ENCODE measurements around the gene FAM13C. TPM values are rescaled to one million over a fixed set of nuclear protein-coding genes. Genes with fewer than 3 reads are reported as not detected.

The FAM13C gene
- total RNA-seq, 3 donors from 2014 or later (not counting 1 experiment from before 2014, with no cell fraction given) = not detected

- H3K36me3 ChIP-seq (ENCODE audit: control insufficient read depth, insufficient read depth, low read length) = no peaks in the 10 kb centered on the region
- no peaks in the 10 kb centered on the region for H3K36me3 Mint-ChIP-seq
- no peak overlapping the region for H3K27ac Mint-ChIP-seq
- no peak for TF ChIP-seq CTCF (IDR thresholded peaks at IDR 0.05)
- no peaks in the 10 kb centered on the region for H3K27me3 ChIP-seq (ENCODE audit: control insufficient read depth, insufficient read depth, low read length)
- no peak for ATAC-seq
- H3K9me3 ChIP-seq (ENCODE audit: control insufficient read depth, insufficient read depth, low read length) = no peaks in the 10 kb centered on the region
- H3K27ac ChIP-seq (ENCODE audit: low read length) = no peak overlapping the region
- no peak for DNase-seq
- intact Hi-C loops (cut with micrococcal nuclease) = no loop called here
- no peaks in the 10 kb centered on the region for H3K4me1 ChIP-seq (ENCODE audit: control insufficient read depth, insufficient read depth, low read length)
- H3K4me3 ChIP-seq (ENCODE audit: low read length) = no peak overlapping the region
- no peaks in the 10 kb centered on the region for H3K4me1 Mint-ChIP-seq
- H3K4me3 Mint-ChIP-seq = no peak overlapping the region
- H3K9me3 Mint-ChIP-seq = peaks cover 5 to 8% of the 10 kb centered on the region in 2 donors
- no peaks in the 10 kb centered on the region for H3K27me3 Mint-ChIP-seq (ENCODE audit: low read depth in 2 of 2)
- 79% methylated on average over 2 of the region's 2 CpGs for WGBS (ENCODE audit: insufficient coverage)
These were observed 48.1 kb downstream of the FAM13C start for GRCh38 chr10:59314268-59314667.

GRCh38 chr10:59312247-59312646, 50.1 kb downstream of the FAM13C start:
- H3K9me3 ChIP-seq (ENCODE audit: control insufficient read depth, insufficient read depth, low read length) = no peaks in the 10 kb centered on the region
- no peak overlapping the region for H3K27ac ChIP-seq (ENCODE audit: low read length)
- H3K4me3 ChIP-seq (ENCODE audit: low read length) = no peak overlapping the region
- H3K4me3 Mint-ChIP-seq = no peak overlapping the region
- ATAC-seq (no peak), DNase-seq (no peak)
- H3K4me1 ChIP-seq (ENCODE audit: control insufficient read depth, insufficient read depth, low read length) = no peaks in the 10 kb centered on the region
- WGBS (ENCODE audit: insufficient coverage) = 87% methylated on average over 2 of the region's 2 CpGs
- H3K36me3 ChIP-seq (ENCODE audit: control insufficient read depth, insufficient read depth, low read length) = no peaks in the 10 kb centered on the region
- no peaks in the 10 kb centered on the region for H3K27me3 Mint-ChIP-seq (ENCODE audit: low read depth in 2 of 2)
- no peak overlapping the region for H3K27ac Mint-ChIP-seq
- no peaks in the 10 kb centered on the region for H3K36me3 Mint-ChIP-seq
- intact Hi-C loops (cut with micrococcal nuclease) = no loop called here
- H3K27me3 ChIP-seq (ENCODE audit: control insufficient read depth, insufficient read depth, low read length) = no peaks in the 10 kb centered on the region
- H3K4me1 Mint-ChIP-seq = no peaks in the 10 kb centered on the region
- no peak for TF ChIP-seq CTCF (IDR thresholded peaks at IDR 0.05)
- peaks cover 15 to 16% of the 10 kb centered on the region in 2 donors for H3K9me3 Mint-ChIP-seq

GRCh38 chr10:59311025-59311424, 51.3 kb downstream of the FAM13C start:
- H3K4me1 Mint-ChIP-seq = no peaks in the 10 kb centered on the region
- H3K36me3 ChIP-seq (ENCODE audit: control insufficient read depth, insufficient read depth, low read length) = no peaks in the 10 kb centered on the region
- H3K27ac ChIP-seq (ENCODE audit: low read length) = no peak overlapping the region
- no peak for TF ChIP-seq CTCF (IDR thresholded peaks at IDR 0.05)
- no peaks in the 10 kb centered on the region for H3K27me3 ChIP-seq (ENCODE audit: control insufficient read depth, insufficient read depth, low read length)
- H3K4me1 ChIP-seq (ENCODE audit: control insufficient read depth, insufficient read depth, low read length) = no peaks in the 10 kb centered on the region
- no peak overlapping the region for H3K27ac Mint-ChIP-seq
- H3K36me3 Mint-ChIP-seq = no peaks in the 10 kb centered on the region
- peaks cover 15 to 18% of the 10 kb centered on the region in 2 donors for H3K9me3 Mint-ChIP-seq
- H3K4me3 Mint-ChIP-seq = no peak overlapping the region
- H3K27me3 Mint-ChIP-seq (ENCODE audit: low read depth in 2 of 2) = no peaks in the 10 kb centered on the region
- H3K4me3 ChIP-seq (ENCODE audit: low read length) = no peak overlapping the region
- intact Hi-C loops (cut with micrococcal nuclease) = no loop called here
- ATAC-seq (no peak), DNase-seq (no peak)
- H3K9me3 ChIP-seq (ENCODE audit: control insufficient read depth, insufficient read depth, low read length) = no peaks in the 10 kb centered on the region

- 88% methylated on average over 3 of the region's 3 CpGs for WGBS (ENCODE audit: insufficient coverage)
- H3K4me3 ChIP-seq (ENCODE audit: low read length) = no peak overlapping the region
- peaks cover 15 to 18% of the 10 kb centered on the region in 2 donors for H3K9me3 Mint-ChIP-seq
These were observed 51.9 kb downstream of the FAM13C start for GRCh38 chr10:59310324-59310914.

More at GRCh38 chr10:59310324-59310914, 51.9 kb downstream of the FAM13C start:
- Mint-ChIP-seq H3K27ac (no peak overlapping the region), H3K36me3 (no peaks in the 10 kb centered on the region), H3K27me3 (ENCODE audit: low read depth in 2 of 2) (no peaks in the 10 kb centered on the region), H3K4me3 (no peak overlapping the region), H3K4me1 (no peaks in the 10 kb centered on the region)
- DNase-seq = no peak
- intact Hi-C loops (cut with micrococcal nuclease) = no loop called here
- no peaks in the 10 kb centered on the region for H3K36me3 ChIP-seq (ENCODE audit: control insufficient read depth, insufficient read depth, low read length)
- no peaks in the 10 kb centered on the region for H3K27me3 ChIP-seq (ENCODE audit: control insufficient read depth, insufficient read depth, low read length)
- H3K9me3 ChIP-seq (ENCODE audit: control insufficient read depth, insufficient read depth, low read length) = no peaks in the 10 kb centered on the region
- no peaks in the 10 kb centered on the region for H3K4me1 ChIP-seq (ENCODE audit: control insufficient read depth, insufficient read depth, low read length)
- no peak for ATAC-seq
- H3K27ac ChIP-seq (ENCODE audit: low read length) = no peak overlapping the region
- TF ChIP-seq CTCF (IDR thresholded peaks at IDR 0.05) = no peak

Measured in natural killer cell (primary cell).